ENCODE measurements around the gene KIF15.

The KIF15 gene

GRCh38 chr3:44880284-44880683, 118.7 kb downstream of the KIF15 start:
- DNase-seq: no peak

DNA sequence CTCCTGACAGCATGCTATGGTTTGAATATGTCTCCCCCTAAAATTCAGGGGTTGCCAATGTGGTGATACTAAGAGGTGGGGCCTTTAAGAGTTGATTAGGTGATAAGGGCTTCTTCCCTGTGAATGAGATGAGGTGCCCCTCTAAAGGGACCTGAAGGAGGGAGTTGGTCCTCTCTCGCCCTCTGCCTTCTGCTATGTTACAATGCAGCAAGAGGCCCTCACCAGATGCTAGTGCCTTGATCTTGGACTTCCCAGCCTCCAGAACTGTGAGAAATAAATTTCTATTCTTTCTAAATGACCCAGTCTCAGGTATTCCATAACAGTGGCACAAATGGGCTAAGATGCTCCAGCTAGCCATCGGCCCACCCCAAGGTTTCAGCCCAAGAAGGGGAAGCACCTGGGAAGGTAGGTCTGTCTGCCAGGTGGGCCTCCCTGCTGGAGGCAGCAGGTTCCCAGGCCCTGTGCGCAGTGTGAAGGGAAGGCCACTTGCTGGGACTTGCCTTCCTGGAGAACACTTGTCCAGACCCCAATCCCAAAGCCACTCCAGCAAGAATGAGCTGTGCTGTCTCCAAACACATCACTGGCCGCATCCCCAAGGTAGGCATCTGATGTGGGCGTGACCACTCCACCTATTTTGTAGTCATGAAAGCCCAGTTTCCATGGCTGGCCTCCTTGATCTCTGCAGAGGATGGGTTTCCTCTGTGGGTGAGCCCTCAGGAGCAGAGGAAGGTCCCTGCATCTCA, 121.8 kb downstream of the KIF15 start:
- no peak for DNase-seq

DNA sequence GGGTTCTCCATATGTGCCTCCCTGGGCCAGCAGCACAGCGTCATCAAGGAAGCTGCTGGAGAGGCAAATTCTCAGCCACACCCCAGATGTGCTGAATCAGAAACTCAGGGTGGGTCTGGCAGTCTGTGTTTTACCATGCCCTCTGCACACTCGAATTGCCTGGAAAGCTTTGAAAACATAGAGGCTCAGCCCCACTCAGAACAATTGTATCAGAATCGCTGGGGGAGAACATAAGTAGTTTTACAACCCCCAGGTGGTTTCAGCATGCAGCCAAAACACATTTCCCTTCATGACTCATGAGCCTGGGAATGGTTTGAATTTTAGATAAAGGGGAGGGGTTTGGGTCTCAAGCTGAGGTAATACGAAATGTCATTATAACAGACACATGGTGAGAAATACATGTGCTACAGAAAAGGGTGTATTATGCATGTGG, 122.4 kb downstream of the KIF15 start:
- DNase-seq: no peak

- no peak for DNase-seq
These were observed 124.0 kb downstream of the KIF15 start for GRCh38 chr3:44885618-44886017.

- DNase-seq: no peak
These were observed 125.0 kb downstream of the KIF15 start for GRCh38 chr3:44886561-44886960.

DNA sequence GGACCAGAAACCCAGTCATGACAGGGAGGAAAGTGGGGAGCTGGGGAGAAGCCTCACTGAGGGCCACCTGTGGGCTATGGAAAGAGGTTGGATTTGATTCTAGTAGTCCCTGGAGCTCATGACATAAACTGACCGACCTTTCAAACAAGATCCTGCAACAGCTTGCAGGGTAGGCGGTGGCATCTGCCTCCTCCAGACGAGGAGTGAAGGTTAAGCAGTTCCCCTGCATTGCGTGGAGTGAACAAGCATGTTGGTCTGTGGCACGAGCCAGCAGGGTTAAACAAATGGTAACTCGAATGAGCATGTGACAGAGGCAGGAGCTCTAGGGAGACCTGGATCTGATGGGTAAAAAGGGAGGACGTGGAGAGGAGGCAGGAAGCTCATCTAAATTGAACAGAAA, 125.5 kb downstream of the KIF15 start:
- no peak for DNase-seq

DNA sequence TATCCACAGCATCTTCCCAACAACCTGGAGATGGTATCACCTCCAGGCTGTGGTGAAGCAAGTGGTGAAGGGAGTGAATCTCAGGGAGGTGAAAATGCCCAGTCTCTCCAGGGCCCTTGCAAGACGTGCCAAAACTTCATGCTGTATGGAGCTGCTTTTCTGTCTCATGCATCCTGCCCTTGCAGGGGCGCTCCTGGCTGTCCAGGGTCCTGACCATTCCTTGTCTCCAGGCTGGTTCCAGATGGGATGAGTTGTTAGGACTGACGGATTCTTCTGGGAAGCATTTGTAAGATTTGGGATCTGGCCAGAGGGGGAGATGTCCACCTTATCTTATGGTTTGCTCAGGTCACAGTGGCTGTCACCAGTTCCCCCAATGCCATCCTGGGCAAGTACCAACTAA, 128.7 kb downstream of the KIF15 start:
- DNase-seq: no peak

- no peak for DNase-seq
These were observed 129.3 kb downstream of the KIF15 start for GRCh38 chr3:44890852-44891251.

DNA sequence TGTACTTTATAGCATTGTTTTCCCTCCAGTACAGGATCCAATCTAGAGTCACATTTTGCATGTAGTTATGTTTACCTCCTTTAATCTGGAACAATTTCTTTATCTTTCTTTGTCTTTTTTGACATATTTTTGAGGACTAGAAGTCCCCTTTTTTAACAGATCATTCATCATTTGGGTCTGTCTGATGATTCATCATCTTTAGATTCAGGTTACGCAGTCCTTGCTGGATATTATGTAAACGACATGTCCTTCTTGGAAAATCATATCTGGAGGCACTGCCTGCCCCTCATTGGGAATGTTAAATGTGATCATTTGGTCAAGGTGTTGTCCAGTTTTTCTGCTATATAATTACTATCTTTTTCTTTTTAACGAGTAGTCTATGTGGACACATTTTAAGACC, 131.1 kb downstream of the KIF15 start:
- DNase-seq: no peak

DNA sequence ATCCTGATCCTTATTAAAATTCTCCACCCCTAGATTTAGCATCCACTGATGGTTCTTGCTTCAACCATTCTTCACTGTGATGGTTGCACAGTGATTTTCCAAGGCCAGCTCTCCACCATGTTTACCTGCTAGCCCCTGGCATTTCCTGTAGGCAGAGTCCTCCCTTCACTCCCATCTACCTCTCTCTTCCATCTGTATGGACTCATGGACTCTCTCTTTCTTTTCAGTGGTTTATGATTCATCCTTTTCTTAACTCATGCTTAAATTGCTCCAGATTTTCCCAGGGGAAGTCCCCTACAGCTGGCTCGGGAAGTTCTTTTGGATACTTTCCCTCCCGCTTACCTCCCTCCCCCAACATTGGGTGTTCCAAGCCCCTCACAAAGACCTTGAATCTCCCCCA, 131.5 kb downstream of the KIF15 start:
- no peak for DNase-seq

GRCh38 chr3:44894485-44894884, 132.9 kb downstream of the KIF15 start:
- no peak for DNase-seq

- no peak for DNase-seq
These were observed 134.8 kb downstream of the KIF15 start for GRCh38 chr3:44896440-44896839.

DNA sequence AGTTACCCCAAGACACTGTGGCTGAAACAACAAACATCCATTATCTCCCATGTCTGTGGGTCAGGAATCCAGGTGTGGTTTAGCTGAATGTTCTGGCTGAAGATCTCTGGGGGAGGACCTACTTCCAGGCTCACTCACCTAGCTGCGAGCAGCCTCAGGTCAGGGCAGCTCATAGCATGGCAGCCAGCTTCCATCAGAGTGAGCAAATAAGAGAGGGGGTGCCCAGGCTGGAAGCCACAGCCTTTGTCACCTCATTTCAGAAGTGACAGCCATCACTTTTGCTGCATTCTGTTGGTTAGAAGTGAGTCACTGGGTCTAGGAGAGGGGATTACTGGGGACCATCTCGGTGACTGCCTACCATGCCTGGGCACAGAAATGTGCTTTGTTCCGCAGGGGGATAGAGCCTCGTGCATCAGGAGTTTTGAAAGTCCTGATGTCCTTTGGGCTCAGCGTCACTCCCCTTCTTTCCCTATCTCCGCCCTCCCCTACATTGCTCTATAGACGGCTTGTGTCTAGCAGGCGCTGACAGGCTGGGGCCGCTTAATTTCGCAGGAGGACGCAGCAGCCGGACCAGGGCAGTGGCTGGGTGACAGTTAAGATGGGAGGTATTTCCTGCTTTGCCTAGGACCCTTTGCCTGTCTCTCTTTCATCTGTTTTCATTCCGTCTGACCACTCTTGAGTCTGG, 138.2 kb downstream of the KIF15 start:
- DNase-seq: no peak

- no peak for DNase-seq
These were observed 141.0 kb downstream of the KIF15 start for GRCh38 chr3:44902628-44903027.
